ENCODE measurements around the gene POLD1.
"Not testable (repeated sequence)": the region's sequence is repeated elsewhere in the genome, so short reads cannot be mapped to it uniquely, and the experiment has no call there.

POLD1 gene

GRCh38 chr19:50340331-50340730, 43.8 kb upstream of the POLD1 start:
- Histone ChIP-seq H4K20me1 (ENCODE audit: low read depth, low read length) (peaks cover 10% of the 10 kb centered on the region; the same call in 1 of the 2 replicates), H3K36me3 (ENCODE audit: low read length) (peaks cover 26% of the 10 kb centered on the region), H3F3A (ENCODE audit: insufficient read depth) (peaks cover 69% of the 10 kb centered on the region), H3K9ac (ENCODE audit: low read length) (peak overlapping the region; percentile 53), H3K79me2 (ENCODE audit: insufficient read depth, low read length) (peaks cover 64% of the 10 kb centered on the region), H3K27me3 (ENCODE audit: low read length) (no peaks in the 10 kb centered on the region), H3K27ac (ENCODE audit: low read depth, low read length) (peak overlapping the region; percentile 97), H3K4me3 (ENCODE audit: insufficient read depth, low read length, poor library complexity, severe bottlenecking) (peak overlapping the region; percentile 43), H3K9me3 (ENCODE audit: insufficient read depth, low read length) (no peaks in the 10 kb centered on the region), H3K9me2 (replicated peaks; ENCODE audit: insufficient read depth, low read length) (no peaks in the 10 kb centered on the region), H2AFZ (ENCODE audit: low read depth, low read length, severe bottlenecking) (no peak overlapping the region), H3K4me2 (ENCODE audit: low read depth, low read length, poor library complexity, severe bottlenecking) (peak overlapping the region; percentile 76)
- no peak for TF ChIP-seq CTCF (IDR thresholded peaks at IDR 0.05; ENCODE audit: insufficient read depth, low read length, poor library complexity, severe bottlenecking)
- TF ChIP-seq EZH2phosphoT487 (conservative IDR thresholded peaks at IDR 0.05; ENCODE audit: low read length), result no peak

- H3K9ac ChIP-seq (ENCODE audit: low read length), result peak overlapping the region; percentile 53
- H3K27me3 ChIP-seq (ENCODE audit: low read length), result no peaks in the 10 kb centered on the region
- peaks cover 10% of the 10 kb centered on the region; the same call in 1 of the 2 replicates for H4K20me1 ChIP-seq (ENCODE audit: low read depth, low read length)
- TF ChIP-seq EZH2phosphoT487 (conservative IDR thresholded peaks at IDR 0.05; ENCODE audit: low read length) (no peak), CTCF (IDR thresholded peaks at IDR 0.05; ENCODE audit: insufficient read depth, low read length, poor library complexity, severe bottlenecking) (no peak)
- H3F3A ChIP-seq (ENCODE audit: insufficient read depth), result peaks cover 71% of the 10 kb centered on the region
- H3K36me3 ChIP-seq (ENCODE audit: low read length), result peaks cover 22% of the 10 kb centered on the region
- H3K9me2 ChIP-seq (replicated peaks; ENCODE audit: insufficient read depth, low read length), result no peaks in the 10 kb centered on the region
- H2AFZ ChIP-seq (ENCODE audit: low read depth, low read length, severe bottlenecking), result no peak overlapping the region
- peak overlapping the region; percentile 97 for H3K27ac ChIP-seq (ENCODE audit: low read depth, low read length)
- peak overlapping the region; percentile 43 for H3K4me3 ChIP-seq (ENCODE audit: insufficient read depth, low read length, poor library complexity, severe bottlenecking)
- peak overlapping the region; percentile 76 for H3K4me2 ChIP-seq (ENCODE audit: low read depth, low read length, poor library complexity, severe bottlenecking)
- peaks cover 64% of the 10 kb centered on the region for H3K79me2 ChIP-seq (ENCODE audit: insufficient read depth, low read length)
- no peaks in the 10 kb centered on the region for H3K9me3 ChIP-seq (ENCODE audit: insufficient read depth, low read length)
These were observed 43.0 kb upstream of the POLD1 start for GRCh38 chr19:50341091-50341564.

GRCh38 chr19:50344661-50345318, 39.4 kb upstream of the POLD1 start:
- peaks cover 80% of the 10 kb centered on the region for H3F3A ChIP-seq (ENCODE audit: insufficient read depth)
- H3K27me3 ChIP-seq (ENCODE audit: low read length), result no peaks in the 10 kb centered on the region
- H3K9me3 ChIP-seq (ENCODE audit: insufficient read depth, low read length), result no peaks in the 10 kb centered on the region
- H3K9ac ChIP-seq (ENCODE audit: low read length), result peak overlapping the region; percentile 92
- TF ChIP-seq CTCF (IDR thresholded peaks at IDR 0.05; ENCODE audit: insufficient read depth, low read length, poor library complexity, severe bottlenecking), result no peak
- TF ChIP-seq EZH2phosphoT487 (conservative IDR thresholded peaks at IDR 0.05; ENCODE audit: low read length), result no peak
- H2AFZ ChIP-seq (ENCODE audit: low read depth, low read length, severe bottlenecking), result no peak overlapping the region
- H3K36me3 ChIP-seq (ENCODE audit: low read length), result peaks cover 8% of the 10 kb centered on the region
- H3K4me3 ChIP-seq (ENCODE audit: insufficient read depth, low read length, poor library complexity, severe bottlenecking), result peak overlapping the region; percentile 89
- 0 out of 2 replicates have a peak, but pooled peaks cover 2% of the 10 kb centered on the region for H4K20me1 ChIP-seq (ENCODE audit: low read depth, low read length)
- H3K4me2 ChIP-seq (ENCODE audit: low read depth, low read length, poor library complexity, severe bottlenecking), result peak overlapping the region; percentile 76
- H3K27ac ChIP-seq (ENCODE audit: low read depth, low read length), result peak overlapping the region; percentile 97
- peaks cover 41% of the 10 kb centered on the region for H3K79me2 ChIP-seq (ENCODE audit: insufficient read depth, low read length)
- H3K9me2 ChIP-seq (replicated peaks; ENCODE audit: insufficient read depth, low read length), result no peaks in the 10 kb centered on the region

GRCh38 chr19:50347089-50347581, 37.0 kb upstream of the POLD1 start:
- peak overlapping the region; percentile 76 for H3K4me2 ChIP-seq (ENCODE audit: low read depth, low read length, poor library complexity, severe bottlenecking)
- H3K27me3 ChIP-seq (ENCODE audit: low read length); H4K20me1 ChIP-seq (ENCODE audit: low read depth, low read length); H3K36me3 ChIP-seq (ENCODE audit: low read length); H3K9me3 ChIP-seq (ENCODE audit: insufficient read depth, low read length); H3K9me2 ChIP-seq (replicated peaks; ENCODE audit: insufficient read depth, low read length): not testable (repeated sequence)
- peak overlapping the region; percentile 97 for H3K27ac ChIP-seq (ENCODE audit: low read depth, low read length)
- peak overlapping the region; percentile 9 for H3K4me3 ChIP-seq (ENCODE audit: insufficient read depth, low read length, poor library complexity, severe bottlenecking)
- peak overlapping the region; percentile 3 for H2AFZ ChIP-seq (ENCODE audit: low read depth, low read length, severe bottlenecking)
- peak overlapping the region; percentile 92 for H3K9ac ChIP-seq (ENCODE audit: low read length)
- peaks cover 56% of the 10 kb centered on the region for H3F3A ChIP-seq (ENCODE audit: insufficient read depth)
- H3K79me2 ChIP-seq (ENCODE audit: insufficient read depth, low read length), result peaks cover 22% of the 10 kb centered on the region
